ENCODE measurements around the gene GNAL.

GNAL gene

DNA sequence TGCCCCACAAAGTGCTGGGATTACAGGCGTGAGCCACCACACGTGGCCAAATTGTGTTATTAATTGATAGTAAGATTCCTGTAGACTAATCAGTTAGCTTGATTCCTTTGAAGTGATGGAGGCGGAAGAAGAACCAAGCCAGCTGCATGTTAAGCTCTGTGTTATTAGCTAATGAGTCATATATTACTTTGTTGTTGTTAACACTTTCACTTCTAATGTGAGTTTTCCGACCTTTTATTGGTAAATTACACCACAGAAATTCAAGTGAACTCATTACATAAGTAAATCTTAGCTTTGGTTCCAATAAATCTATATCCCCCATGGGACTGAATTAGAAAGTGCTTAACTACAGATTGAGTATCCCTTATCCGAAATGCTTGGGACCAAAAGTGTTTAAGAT lies 182.4 kb downstream of the GNAL start:
- Mint-ChIP-seq H3K27ac (no peak overlapping the region), H3K9me3 (peaks cover 11% of the 10 kb centered on the region), H3K4me3 (no peak overlapping the region), H3K4me1 (ENCODE audit: low read depth) (peaks cover 5% of the 10 kb centered on the region), H3K27me3 (peaks cover 15% of the 10 kb centered on the region), H3K36me3 (ENCODE audit: low read depth) (peaks cover 11% of the 10 kb centered on the region)
- intact Hi-C loops (cut with micrococcal nuclease): no loop called here

DNA sequence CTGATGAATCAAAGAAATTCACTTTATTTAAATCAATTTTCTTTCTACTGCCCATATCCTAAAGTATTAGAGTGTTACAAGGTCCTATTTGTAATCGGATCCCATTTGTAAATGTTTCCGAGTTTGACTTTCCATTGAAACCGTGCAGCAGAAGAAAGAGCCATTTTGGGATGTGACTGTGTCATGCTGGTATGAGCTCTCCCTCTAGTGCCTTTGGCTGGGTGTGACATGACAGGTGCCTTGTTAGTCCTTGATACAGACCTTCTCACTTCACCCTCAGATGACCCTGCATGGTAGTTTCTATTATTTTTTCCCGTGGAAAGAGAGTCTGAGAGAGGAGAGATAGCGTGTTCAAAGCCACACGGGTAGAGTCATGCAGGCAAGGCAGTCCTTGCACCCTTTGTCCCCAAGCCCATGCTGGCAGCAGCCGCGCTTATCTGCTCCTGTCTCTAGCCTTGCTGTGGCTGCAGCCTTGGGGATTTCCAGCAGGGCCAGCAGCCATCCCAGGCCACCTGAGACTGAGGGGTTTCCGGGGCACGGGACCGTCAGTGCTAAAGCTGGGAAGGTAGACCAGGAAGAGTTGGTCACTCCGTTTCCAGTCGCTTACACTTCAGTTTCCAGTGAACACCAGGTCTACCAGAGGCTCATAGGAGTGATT lies 183.5 kb downstream of the GNAL start:
- no peak overlapping the region for H3K27ac Mint-ChIP-seq
- no peak overlapping the region for H3K4me3 Mint-ChIP-seq
- intact Hi-C loops (cut with micrococcal nuclease): no loop called here
- H3K9me3 Mint-ChIP-seq: peaks cover 11% of the 10 kb centered on the region
- H3K27me3 Mint-ChIP-seq: peaks cover 13% of the 10 kb centered on the region
- H3K4me1 Mint-ChIP-seq (ENCODE audit: low read depth): peaks cover 5% of the 10 kb centered on the region
- H3K36me3 Mint-ChIP-seq (ENCODE audit: low read depth): peaks cover 16% of the 10 kb centered on the region

DNA sequence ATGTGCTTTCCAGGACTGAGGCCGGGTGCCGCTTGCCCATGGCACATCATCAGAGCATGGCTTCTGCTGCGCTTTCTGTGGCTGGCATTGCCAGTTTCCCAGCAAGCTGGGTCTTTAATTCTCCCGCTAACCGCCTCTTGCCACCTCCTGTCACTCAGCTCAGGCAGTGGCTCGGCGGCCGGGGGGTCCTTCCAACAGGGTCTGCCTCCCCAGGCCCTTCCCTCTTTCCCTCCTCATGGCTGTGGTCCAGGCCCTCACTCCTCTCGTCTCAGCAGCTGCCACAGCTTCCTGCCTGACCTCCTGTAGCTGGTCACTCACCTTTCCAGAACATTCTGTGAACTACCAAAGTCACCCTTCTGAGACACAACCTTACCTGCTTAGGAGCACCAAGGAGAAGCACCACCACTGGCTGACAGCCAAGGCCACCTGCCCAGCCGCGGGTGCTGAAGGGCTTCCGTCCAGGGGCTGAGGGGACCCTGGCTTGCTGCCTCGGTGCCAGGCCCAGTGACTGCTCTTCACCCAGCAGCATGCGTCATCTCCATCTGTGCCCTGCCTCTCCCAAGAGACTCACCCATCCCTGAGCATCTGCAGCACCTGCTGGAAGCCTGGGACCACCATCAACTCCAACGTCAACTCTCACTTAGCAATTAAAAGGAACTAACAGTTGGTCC lies 184.7 kb downstream of the GNAL start:
- Mint-ChIP-seq H3K4me1 (ENCODE audit: low read depth) (peaks cover 5% of the 10 kb centered on the region), H3K27me3 (peaks cover 13% of the 10 kb centered on the region), H3K36me3 (ENCODE audit: low read depth) (peaks cover 16% of the 10 kb centered on the region), H3K9me3 (peaks cover 11% of the 10 kb centered on the region), H3K4me3 (no peak overlapping the region), H3K27ac (no peak overlapping the region)
- intact Hi-C loops (cut with micrococcal nuclease): no loop called here

DNA sequence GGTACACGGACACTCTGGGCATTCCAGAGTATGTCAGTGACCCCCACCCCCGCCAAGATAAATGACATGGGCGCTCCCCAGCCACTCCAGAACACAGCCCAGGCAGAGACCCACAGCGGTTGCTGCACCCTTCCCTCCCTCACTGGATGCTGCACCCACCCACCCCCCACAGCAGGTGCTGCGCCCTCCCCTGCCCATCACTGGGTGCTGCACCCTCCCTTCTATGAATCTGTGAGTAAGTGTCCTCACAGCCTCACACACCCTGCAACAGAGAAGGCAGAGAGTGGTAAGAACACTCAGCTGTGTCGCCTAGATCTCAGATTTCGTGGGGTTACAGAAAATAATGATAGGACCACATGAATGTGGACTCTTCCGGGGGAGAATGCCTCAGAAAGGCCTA lies 185.6 kb downstream of the GNAL start:
- Mint-ChIP-seq H3K36me3 (ENCODE audit: low read depth) (peaks cover 16% of the 10 kb centered on the region), H3K9me3 (peaks cover 11% of the 10 kb centered on the region), H3K4me1 (ENCODE audit: low read depth) (peaks cover 5% of the 10 kb centered on the region), H3K4me3 (no peak overlapping the region), H3K27ac (no peak overlapping the region), H3K27me3 (peaks cover 13% of the 10 kb centered on the region)
- intact Hi-C loops (cut with micrococcal nuclease): no loop called here

DNA sequence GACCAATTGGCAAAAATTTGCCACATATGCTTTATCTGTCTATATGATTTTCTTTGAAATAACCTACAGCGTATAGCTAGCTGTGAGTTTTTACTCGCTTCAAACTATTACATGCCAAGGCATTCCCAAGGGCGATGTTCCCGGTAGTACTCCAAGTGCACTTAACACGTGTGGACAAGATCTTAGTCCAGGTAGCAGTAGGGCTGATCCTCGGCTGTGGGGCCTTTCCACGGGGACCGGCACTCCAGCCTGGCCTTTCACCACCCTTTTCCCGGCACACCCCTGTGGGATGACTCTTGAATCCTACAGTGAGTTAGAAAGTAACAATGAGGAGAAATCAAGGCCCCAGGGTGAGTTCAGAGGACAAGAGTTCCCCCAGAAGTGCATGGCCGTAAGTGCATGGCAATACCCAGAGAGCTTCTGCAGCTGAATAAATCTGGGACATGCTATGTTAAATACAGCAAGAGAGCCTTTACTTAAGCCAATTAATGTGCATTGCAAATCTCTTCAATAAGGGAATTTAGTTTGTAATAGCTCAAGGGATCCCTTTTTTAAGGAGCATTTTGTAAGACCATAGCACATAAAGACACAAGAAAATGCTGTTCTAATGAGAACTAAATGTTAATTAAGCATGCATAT lies 188.6 kb downstream of the GNAL start:
- H3K27me3 Mint-ChIP-seq: peaks cover 6% of the 10 kb centered on the region
- H3K4me3 Mint-ChIP-seq: no peak overlapping the region
- intact Hi-C loops (cut with micrococcal nuclease): no loop called here
- peaks cover 26% of the 10 kb centered on the region for H3K36me3 Mint-ChIP-seq (ENCODE audit: low read depth)
- H3K4me1 Mint-ChIP-seq (ENCODE audit: low read depth): peaks cover 21% of the 10 kb centered on the region
- H3K9me3 Mint-ChIP-seq: peaks cover 11% of the 10 kb centered on the region
- no peak overlapping the region for H3K27ac Mint-ChIP-seq

DNA sequence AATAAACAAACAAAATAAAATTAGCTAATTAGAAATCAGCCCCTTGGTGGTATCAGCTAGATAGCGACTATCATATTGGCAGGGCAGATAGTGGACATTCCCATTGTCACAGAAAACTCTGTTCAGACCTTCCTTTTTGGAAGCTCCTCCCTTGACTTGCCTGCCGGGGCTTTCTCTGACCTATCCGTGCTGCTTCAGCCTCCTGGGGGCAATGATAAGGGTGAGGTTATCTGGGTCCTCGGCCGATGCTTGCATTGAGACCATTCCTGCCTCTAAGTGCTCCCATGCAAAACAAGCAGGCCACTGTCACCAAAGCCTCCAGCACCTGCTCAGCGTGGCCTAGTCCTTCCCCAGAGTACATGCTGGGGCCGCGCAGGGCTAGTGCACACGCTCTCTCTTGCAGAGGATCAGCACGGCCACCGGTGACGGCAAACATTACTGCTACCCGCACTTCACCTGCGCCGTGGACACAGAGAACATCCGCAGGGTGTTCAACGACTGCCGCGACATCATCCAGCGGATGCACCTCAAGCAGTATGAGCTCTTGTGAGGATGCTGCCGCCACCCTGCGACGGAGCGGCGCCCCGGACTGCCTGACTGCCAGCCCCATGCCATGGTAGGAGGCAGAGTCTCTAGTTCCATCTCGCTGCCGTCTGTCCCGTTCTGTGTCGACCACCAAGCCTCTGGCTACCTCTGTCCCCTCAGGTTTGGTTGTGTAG lies 191.7 kb downstream of the GNAL start:
- Mint-ChIP-seq H3K4me1 (ENCODE audit: low read depth) (peaks cover 49% of the 10 kb centered on the region), H3K27ac (peak overlapping the region; percentile 64), H3K4me3 (no peak overlapping the region), H3K27me3 (no peaks in the 10 kb centered on the region), H3K9me3 (peaks cover 5% of the 10 kb centered on the region), H3K36me3 (ENCODE audit: low read depth) (peaks cover 32% of the 10 kb centered on the region)
- intact Hi-C loops (cut with micrococcal nuclease): no loop called here

DNA sequence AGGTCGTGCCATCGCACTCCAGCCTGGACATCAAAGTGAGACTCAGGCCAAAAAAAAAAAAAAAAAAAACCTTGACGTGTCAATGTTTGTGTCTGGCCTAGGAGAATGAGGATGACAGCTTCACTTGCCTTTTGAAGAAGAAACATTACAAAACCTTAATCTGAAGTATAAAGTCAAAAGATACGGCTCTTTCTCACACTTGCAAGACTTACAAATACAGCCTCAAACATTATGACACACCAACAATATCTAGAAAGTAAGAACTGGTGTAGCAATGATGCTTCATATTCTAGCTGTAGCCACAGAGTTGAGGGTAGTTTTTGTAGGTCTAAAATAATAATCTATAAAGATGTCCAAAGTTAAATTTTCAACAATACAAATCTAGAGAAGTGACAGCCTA lies 193.6 kb downstream of the GNAL start:
- Mint-ChIP-seq H3K27me3 (no peaks in the 10 kb centered on the region), H3K4me3 (no peak overlapping the region), H3K27ac (peak overlapping the region; percentile 75), H3K9me3 (no peaks in the 10 kb centered on the region), H3K4me1 (ENCODE audit: low read depth) (peaks cover 63% of the 10 kb centered on the region), H3K36me3 (ENCODE audit: low read depth) (peaks cover 37% of the 10 kb centered on the region)
- intact Hi-C loops (cut with micrococcal nuclease): no loop called here

DNA sequence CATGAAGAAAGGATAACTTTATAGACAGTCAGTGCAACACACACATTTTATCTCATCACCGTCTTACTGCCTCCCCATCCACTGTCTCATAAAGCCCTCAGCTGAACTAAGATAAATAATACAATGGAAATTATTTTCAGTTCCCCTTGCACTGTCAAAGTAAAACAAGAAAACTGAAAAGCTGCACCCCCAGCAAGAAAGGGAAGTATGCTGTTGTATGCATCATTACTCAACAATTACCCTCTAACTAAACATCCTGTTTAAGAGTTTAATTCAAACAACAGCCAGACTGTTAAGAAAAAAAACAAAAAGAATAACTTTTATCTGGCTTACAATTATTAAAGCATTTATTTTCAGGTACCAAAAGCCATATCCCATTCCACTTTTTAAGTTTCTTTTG lies 194.1 kb downstream of the GNAL start:
- Mint-ChIP-seq H3K27me3 (no peaks in the 10 kb centered on the region), H3K4me3 (peak overlapping the region; percentile 6), H3K9me3 (no peaks in the 10 kb centered on the region), H3K27ac (peak overlapping the region; percentile 75), H3K36me3 (ENCODE audit: low read depth) (peaks cover 42% of the 10 kb centered on the region), H3K4me1 (ENCODE audit: low read depth) (peaks cover 67% of the 10 kb centered on the region)
- intact Hi-C loops (cut with micrococcal nuclease): no loop called here

DNA sequence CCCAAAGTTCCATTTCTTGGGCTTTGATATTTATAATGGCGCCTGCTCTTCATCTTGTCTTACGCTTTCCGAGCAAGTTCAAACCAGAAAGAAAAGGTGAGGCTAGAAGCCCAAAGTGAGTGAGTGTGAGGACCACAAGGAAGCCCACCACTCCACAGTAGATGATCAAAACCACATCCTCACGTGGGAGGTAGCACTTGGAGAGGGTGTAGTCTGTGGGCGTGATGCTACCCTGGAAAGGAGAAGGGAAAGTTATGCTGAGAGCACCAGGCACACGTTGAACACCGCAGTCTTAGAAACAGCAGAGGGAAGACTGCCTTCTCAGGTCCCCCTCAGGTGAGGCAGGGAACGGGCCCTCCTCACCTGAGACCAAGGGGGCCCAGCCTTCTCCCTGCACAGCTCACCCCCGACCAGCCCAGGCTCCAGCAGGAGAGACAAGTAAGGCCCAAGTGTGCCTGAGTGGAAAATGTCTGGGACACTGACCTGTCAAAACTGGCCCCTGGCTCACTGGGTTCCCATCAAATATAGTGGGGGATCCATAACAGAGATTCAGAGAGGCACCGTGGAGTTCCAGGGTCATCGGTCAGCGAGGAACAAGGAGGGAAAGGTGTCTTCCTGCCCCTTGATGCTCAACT lies 195.4 kb downstream of the GNAL start:
- H3K27ac Mint-ChIP-seq: peak overlapping the region; percentile 75

DNA sequence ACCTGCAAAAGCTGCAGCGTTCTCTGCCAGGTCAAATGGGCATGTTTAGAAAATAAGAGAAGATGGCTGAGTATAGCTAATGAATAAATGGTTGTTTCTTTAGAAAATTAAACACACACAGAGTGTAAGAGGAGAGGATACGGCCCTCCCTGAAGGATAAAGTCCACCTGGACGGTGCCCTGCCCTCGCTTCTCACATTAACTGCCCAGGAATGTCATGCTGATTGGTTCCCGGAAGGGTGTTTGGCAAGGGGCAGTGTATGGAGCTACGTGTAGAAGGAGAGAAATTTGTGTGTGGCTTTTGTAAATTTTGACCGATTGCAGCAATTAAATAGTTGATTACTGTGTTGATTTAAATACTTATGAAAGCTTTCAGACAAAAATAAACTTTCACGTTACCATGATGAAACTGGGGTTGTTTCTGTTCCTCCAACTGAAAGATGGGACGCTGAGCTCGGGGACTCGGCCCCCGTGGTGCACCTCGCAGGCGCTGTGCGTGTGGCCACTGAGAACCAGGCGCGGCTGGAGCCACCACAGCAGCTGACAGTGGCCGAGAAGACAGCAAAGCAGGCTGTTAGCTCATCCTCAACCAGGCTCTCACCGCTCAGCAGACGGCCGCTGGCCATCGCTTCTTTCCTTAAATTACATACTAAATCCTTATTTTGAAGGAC lies 196.3 kb downstream of the GNAL start:
- Mint-ChIP-seq H3K4me1 (ENCODE audit: low read depth) (peaks cover 67% of the 10 kb centered on the region), H3K27ac (peak overlapping the region; percentile 75), H3K9me3 (no peaks in the 10 kb centered on the region), H3K36me3 (ENCODE audit: low read depth) (peaks cover 59% of the 10 kb centered on the region), H3K4me3 (peak overlapping the region; percentile 17), H3K27me3 (no peaks in the 10 kb centered on the region)
- intact Hi-C loops (cut with micrococcal nuclease): no loop called here

More for the DNA sequence above, 195.4 kb downstream of the GNAL start:
- peak overlapping the region; percentile 43 for H3K4me3 Mint-ChIP-seq
- H3K4me1 Mint-ChIP-seq (ENCODE audit: low read depth): peaks cover 67% of the 10 kb centered on the region
- intact Hi-C loops (cut with micrococcal nuclease): no loop called here
- H3K27me3 Mint-ChIP-seq: no peaks in the 10 kb centered on the region
- no peaks in the 10 kb centered on the region for H3K9me3 Mint-ChIP-seq
- peaks cover 50% of the 10 kb centered on the region for H3K36me3 Mint-ChIP-seq (ENCODE audit: low read depth)

DNA sequence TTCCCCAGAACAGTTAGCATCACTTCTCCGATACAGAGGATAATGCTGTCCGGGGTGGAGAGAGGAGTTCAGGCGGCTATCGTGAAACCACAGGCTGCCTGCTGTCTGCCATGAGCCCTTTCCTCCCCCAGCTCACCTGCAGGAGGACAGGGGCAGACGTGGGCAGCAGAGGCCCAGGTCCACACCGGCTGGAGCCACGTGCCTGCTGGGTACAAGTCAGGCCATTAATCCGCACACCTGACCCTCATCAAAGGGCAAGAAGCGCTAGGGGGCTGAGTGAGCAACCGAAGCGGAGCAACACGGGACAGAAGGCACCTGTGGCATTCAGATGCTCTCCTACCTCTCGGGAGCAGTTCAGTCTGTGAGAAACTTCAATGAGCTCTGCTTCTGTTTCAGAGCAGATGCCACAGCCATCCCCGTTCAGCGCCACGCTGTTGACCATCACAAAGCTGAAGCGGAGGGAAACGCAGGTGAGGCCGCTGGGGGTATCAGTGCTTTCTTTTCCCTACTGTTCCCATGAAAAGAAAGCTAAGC lies 197.6 kb downstream of the GNAL start:
- no peaks in the 10 kb centered on the region for H3K27me3 Mint-ChIP-seq
- intact Hi-C loops (cut with micrococcal nuclease): no loop called here
- no peak overlapping the region for H3K27ac Mint-ChIP-seq
- peaks cover 56% of the 10 kb centered on the region for H3K4me1 Mint-ChIP-seq (ENCODE audit: low read depth)
- peaks cover 57% of the 10 kb centered on the region for H3K36me3 Mint-ChIP-seq (ENCODE audit: low read depth)
- H3K9me3 Mint-ChIP-seq: no peaks in the 10 kb centered on the region
- no peak overlapping the region for H3K4me3 Mint-ChIP-seq

DNA sequence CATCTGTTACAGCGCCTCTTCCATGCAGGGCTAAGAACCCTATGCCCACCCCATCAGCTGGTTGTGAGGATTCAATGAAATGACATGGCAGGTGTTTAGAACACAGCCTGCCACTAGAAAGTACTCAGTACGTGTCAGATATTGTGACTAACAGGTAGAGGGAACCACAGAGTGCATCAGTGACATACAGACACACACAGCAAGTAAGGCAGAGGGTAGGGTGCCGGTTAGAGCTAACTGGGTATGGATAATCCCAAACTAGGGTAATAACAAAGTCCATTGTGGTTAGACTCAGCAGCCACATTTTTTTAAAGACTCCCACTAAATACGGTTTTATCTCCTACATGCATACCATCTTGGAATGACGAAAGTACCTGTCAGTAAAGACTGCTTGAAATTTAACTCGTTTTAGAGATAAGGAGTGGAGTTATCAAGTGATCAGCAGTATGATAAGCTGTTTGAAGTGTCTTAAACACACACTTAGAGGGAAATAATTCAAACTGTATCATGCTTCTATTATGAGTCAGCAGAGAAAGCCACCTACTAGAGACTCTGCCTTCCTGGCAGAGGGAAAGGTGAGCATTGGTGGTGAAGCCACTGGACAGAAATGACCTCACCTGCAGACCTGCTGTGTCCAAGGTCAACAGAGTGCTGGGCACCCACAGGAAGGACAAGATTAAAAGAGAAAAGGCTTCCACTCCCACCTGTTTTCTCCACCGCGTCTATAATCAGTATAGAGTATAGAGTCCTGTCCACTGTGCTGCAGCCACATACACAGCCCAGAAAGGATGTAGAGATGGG lies 198.5 kb downstream of the GNAL start:
- no peaks in the 10 kb centered on the region for H3K9me3 Mint-ChIP-seq
- intact Hi-C loops (cut with micrococcal nuclease): no loop called here
- H3K4me3 Mint-ChIP-seq: no peak overlapping the region
- H3K4me1 Mint-ChIP-seq (ENCODE audit: low read depth): peaks cover 52% of the 10 kb centered on the region
- H3K27me3 Mint-ChIP-seq: no peaks in the 10 kb centered on the region
- H3K27ac Mint-ChIP-seq: peak overlapping the region; percentile 34
- H3K36me3 Mint-ChIP-seq (ENCODE audit: low read depth): peaks cover 62% of the 10 kb centered on the region

All from dendritic cell treated with granulocyte-macrophage colony-stimulating factor and Interleukin-4, amounts not matched to agents 40 ng/mL and 50 ng/mL, for 4 days (primary cell).